ENCODE measurements around the gene OSBP2.

- no peak for TF ChIP-seq ZNF841 (CRISPR knock-in tag; IDR thresholded peaks at IDR 0.05; ENCODE audit: borderline replicate concordance)
- no peak for TF ChIP-seq NFAT5 (CRISPR knock-in tag; IDR thresholded peaks at IDR 0.05)
- no peak for TF ChIP-seq ZNF737 (CRISPR knock-in tag; IDR thresholded peaks at IDR 0.05; ENCODE audit: borderline replicate concordance)
- no peak for TF ChIP-seq MAFG (CRISPR knock-in tag; IDR thresholded peaks at IDR 0.05)
- no peak for TF ChIP-seq FOSL2 (CRISPR knock-in tag; IDR thresholded peaks at IDR 0.05)
- TF ChIP-seq ZNF44 (CRISPR knock-in tag; IDR thresholded peaks at IDR 0.05): no peak
- no peak for TF ChIP-seq POLR2G (IDR thresholded peaks at IDR 0.05; ENCODE audit: low read depth, low read length)
- no peak for TF ChIP-seq POLR2AphosphoS2 (IDR thresholded peaks at IDR 0.05; ENCODE audit: low read depth, low read length)
- no peak for TF ChIP-seq DPF2 (CRISPR knock-in tag; IDR thresholded peaks at IDR 0.05; ENCODE audit: borderline replicate concordance, low read depth)
- no peak for TF ChIP-seq ZNF678 (CRISPR knock-in tag; IDR thresholded peaks at IDR 0.05)
- TF ChIP-seq, protein P1, sequence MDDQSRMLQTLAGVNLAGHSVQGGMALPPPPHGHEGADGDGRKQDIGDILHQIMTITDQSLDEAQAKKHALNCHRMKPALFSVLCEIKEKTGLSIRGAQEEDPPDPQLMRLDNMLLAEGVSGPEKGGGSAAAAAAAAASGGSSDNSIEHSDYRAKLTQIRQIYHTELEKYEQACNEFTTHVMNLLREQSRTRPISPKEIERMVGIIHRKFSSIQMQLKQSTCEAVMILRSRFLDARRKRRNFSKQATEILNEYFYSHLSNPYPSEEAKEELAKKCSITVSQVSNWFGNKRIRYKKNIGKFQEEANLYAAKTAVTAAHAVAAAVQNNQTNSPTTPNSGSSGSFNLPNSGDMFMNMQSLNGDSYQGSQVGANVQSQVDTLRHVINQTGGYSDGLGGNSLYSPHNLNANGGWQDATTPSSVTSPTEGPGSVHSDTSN (CRISPR knock-in tag; IDR thresholded peaks at IDR 0.05; ENCODE audit: borderline replicate concordance): no peak
- no peak for TF ChIP-seq NR2F6 (IDR thresholded peaks at IDR 0.05)
- no peak for TF ChIP-seq NR2F6 (CRISPR knock-in tag; IDR thresholded peaks at IDR 0.05)
- no peak for TF ChIP-seq NR2C2 (CRISPR knock-in tag; IDR thresholded peaks at IDR 0.05; ENCODE audit: borderline replicate concordance)
- TF ChIP-seq FLYWCH1 (CRISPR knock-in tag; IDR thresholded peaks at IDR 0.05): no peak
These were observed 37.0 kb downstream of the OSBP2 start for GRCh38 chr22:30731658-30732057.
